ENCODE measurements around the gene MMP12. TPM values are rescaled to one million over a fixed set of nuclear protein-coding genes. Genes with fewer than 3 reads are reported as not detected.

Gene MMP12
- polyA plus RNA-seq, 1 experiment: 0.12 TPM

- CTCF ChIA-PET: interaction anchor here (1.1 to 2.5 kb wide), 3 partner anchors 14 to 117 kb away, joined by 3 to 5 read pairs (median 4); no protein-coding TSS in a partner anchor
- no peak for TF ChIP-seq CTCF (IDR thresholded peaks at IDR 0.05; ENCODE audit: insufficient read depth, low read depth, low read length)
- no peak for DNase-seq (ENCODE audit: low read depth)
Observed at GRCh38 chr11:102824556-102824955, 50.2 kb downstream of the MMP12 start.

GRCh38 chr11:102819491-102819890, 55.3 kb downstream of the MMP12 start:
- ChIA-PET POLR2A (no interaction called here), CTCF (interaction anchor here (0.8 to 0.9 kb wide), 2 partner anchors 12 to 85 kb away, joined by 3 read pairs; no protein-coding TSS in a partner anchor)
- DNase-seq (ENCODE audit: low read depth): no peak
- Histone ChIP-seq H3K36me3 (ENCODE audit: control insufficient read depth, insufficient read depth, low read length) (no peaks in the 10 kb centered on the region), H3K27me3 (ENCODE audit: control insufficient read depth, insufficient read depth, low read length) (peaks cover 6% of the 10 kb centered on the region; the same call in 1 of the 2 replicates), H3K4me3 (ENCODE audit: low read depth, low read length) (no peak overlapping the region)
- TF ChIP-seq CTCF (IDR thresholded peaks at IDR 0.05; ENCODE audit: insufficient read depth, low read depth, low read length): no peak

More at GRCh38 chr11:102824556-102824955, 50.2 kb downstream of the MMP12 start:
- H3K36me3 ChIP-seq (ENCODE audit: control insufficient read depth, insufficient read depth, low read length): no peaks in the 10 kb centered on the region
- H3K4me3 ChIP-seq (ENCODE audit: low read depth, low read length): no peak overlapping the region
- POLR2A ChIA-PET: no interaction called here
- H3K27me3 ChIP-seq (ENCODE audit: control insufficient read depth, insufficient read depth, low read length): peaks cover 5% of the 10 kb centered on the region; the same call in 1 of the 2 replicates

- no peak for TF ChIP-seq CTCF (IDR thresholded peaks at IDR 0.05; ENCODE audit: insufficient read depth, low read depth, low read length)
- no peak for DNase-seq (ENCODE audit: low read depth)
- H3K4me3 ChIP-seq (ENCODE audit: low read depth, low read length): no peak overlapping the region
- ChIA-PET POLR2A (no interaction called here), CTCF (interaction anchor here (1.0 kb wide), 1 partner anchor 118 kb away, joined by 3 read pairs; no protein-coding TSS in a partner anchor)
- no peaks in the 10 kb centered on the region for H3K36me3 ChIP-seq (ENCODE audit: control insufficient read depth, insufficient read depth, low read length)
- no peaks in the 10 kb centered on the region for H3K27me3 ChIP-seq (ENCODE audit: control insufficient read depth, insufficient read depth, low read length)
Observed at GRCh38 chr11:102813484-102813883, 61.3 kb downstream of the MMP12 start.

Small RNA genes lying within 50 kb of the gene (small RNA-seq; reads per million reads assigned to genes)
- gene RNU7-159P (ENCODE audit: insufficient read length, low read depth, low replicate concordance): not detected

Other genes starting within 250 kb of the MMP12 start
- not detected in 2 replicates for gene MMP20, start 249.7 kb downstream of the MMP12 start, polyA plus RNA-seq (2011; rRNA removed)
- gene MMP27, start 169.2 kb downstream of the MMP12 start, polyA plus RNA-seq (2011; rRNA removed): not detected in 2 replicates
- gene MMP8, start 150.0 kb downstream of the MMP12 start, polyA plus RNA-seq (2011; rRNA removed): not detected in 2 replicates
- gene MMP10, start 94.4 kb downstream of the MMP12 start, polyA plus RNA-seq (2011; rRNA removed): 0.16 and 0.29 TPM in 2 replicates
- 233 and 349 TPM in 2 replicates for gene MMP1, start 76.8 kb downstream of the MMP12 start, polyA plus RNA-seq (2011; rRNA removed)
- gene MMP3, start 31.4 kb downstream of the MMP12 start, polyA plus RNA-seq (2011; rRNA removed): 59.4 and 121 TPM in 2 replicates
- 0.06 TPM in 1 of 2 replicates, not detected in the other for gene MMP13, start 80.8 kb upstream of the MMP12 start, polyA plus RNA-seq (2011; rRNA removed)
- gene DCUN1D5, start 217.2 kb upstream of the MMP12 start, polyA plus RNA-seq (2011; rRNA removed): 27.7 and 39.9 TPM in 2 replicates
- gene DYNC2H1, start 234.4 kb upstream of the MMP12 start, polyA plus RNA-seq (2011; rRNA removed): 6.1 and 11.0 TPM in 2 replicates